Stimulated activated CD8-positive, alpha-beta memory T cell treated with anti-CD3 and anti-CD28 coated beads, Interleukin-15, amount 100 ng/mL, for 4 hours (primary cell): Measurements from ENCODE around the gene TDRD12.
A peak's percentile ranks its signal among the peaks of the same experiment; 100 is the strongest.

Experiments used
- DNase-seq, 2 donors: peaks; one replicate each; pipeline ENCODE4 v3.0.0-alpha.2; 2020; ENCODE audit warnings: low read depth in 2 of 2

The TDRD12 gene

GRCh38 chr19:32719611-32720059 lies at the start of gene TDRD12:
TDRD12 (plus strand) TSS chr19:32719767; CDS start chr19:32720073, 306 bp downstream.
- no peak for DNase-seq

- DNase-seq = no peak
These were observed 47.5 kb upstream of the TDRD12 start for GRCh38 chr19:32671883-32672593.

- no peak for DNase-seq
These were observed 46.7 kb upstream of the TDRD12 start for GRCh38 chr19:32672841-32673240.

- no peak for DNase-seq
These were observed 46.0 kb upstream of the TDRD12 start for GRCh38 chr19:32673573-32673972.

- DNase-seq = no peak
These were observed 45.2 kb upstream of the TDRD12 start for GRCh38 chr19:32674153-32674930.

- peak; percentile 95 for DNase-seq
These were observed 44.4 kb upstream of the TDRD12 start, which contains the start of gene ANKRD27 for GRCh38 chr19:32674931-32675719. ANKRD27 (minus strand) TSS chr19:32675180; CDS start chr19:32659015, 16,165 bp downstream.

GRCh38 chr19:32675720-32676185 lies 43.8 kb upstream of the TDRD12 start, which contains the start of gene RGS9BP:
RGS9BP (plus strand) TSS chr19:32675848; CDS start chr19:32676264, 416 bp downstream.
- DNase-seq = peak; percentile 39 to 51

GRCh38 chr19:32676186-32676894 lies 43.2 kb upstream of the TDRD12 start:
- no peak for DNase-seq

GRCh38 chr19:32676895-32677359 lies 42.6 kb upstream of the TDRD12 start:
- no peak for DNase-seq

GRCh38 chr19:32677657-32678056 lies 41.9 kb upstream of the TDRD12 start:
- DNase-seq = no peak

GRCh38 chr19:32680986-32681385 lies 38.6 kb upstream of the TDRD12 start:
- no peak for DNase-seq

- DNase-seq = no peak
These were observed 37.2 kb upstream of the TDRD12 start for GRCh38 chr19:32682317-32682716.

GRCh38 chr19:32686847-32687475 lies 32.6 kb upstream of the TDRD12 start:
- DNase-seq = no peak

GRCh38 chr19:32687681-32688080 lies 31.9 kb upstream of the TDRD12 start:
- no peak for DNase-seq

- no peak for DNase-seq
These were observed 31.3 kb upstream of the TDRD12 start for GRCh38 chr19:32688311-32688710.

- DNase-seq = peak; percentile 56 to 61
These were observed 28.1 kb upstream of the TDRD12 start, which contains the start of gene NUDT19 for GRCh38 chr19:32691291-32691951. NUDT19 (plus strand) TSS chr19:32691821; CDS start chr19:32691961, 140 bp downstream.

GRCh38 chr19:32691952-32692726 lies 27.4 kb upstream of the TDRD12 start:
- DNase-seq = peak in 1 of 2 donors; percentile 16

- DNase-seq = no peak
These were observed 26.9 kb upstream of the TDRD12 start for GRCh38 chr19:32692727-32693061.
